Activated naive CD8-positive, alpha-beta T cell treated with anti-CD3 and anti-CD28 coated beads for 36 hours (primary cell): ENCODE results near the gene GPATCH1. TPM values are rescaled to one million over a fixed set of nuclear protein-coding genes. Genes with fewer than 3 reads are reported as not detected.
"Not testable (repeated sequence)": the region's sequence is repeated elsewhere in the genome, so short reads cannot be mapped to it uniquely, and the experiment has no call there.

Experiments used
- DNase-seq: peaks from one replicate; pipeline ENCODE4 v3.0.0; 2021
- H3K27ac Mint-ChIP-seq: one replicate; pipeline ENCODE4 v1.8.0; 2022; ENCODE audit warnings: mild to moderate bottlenecking, moderate library complexity, mixed read lengths
- H3K27me3 Mint-ChIP-seq: one replicate; pipeline ENCODE4 v1.8.0; 2022; ENCODE audit warnings: mild to moderate bottlenecking, mixed read lengths
- H3K36me3 Mint-ChIP-seq: one replicate; pipeline ENCODE4 v1.8.0; 2021; ENCODE audit warnings: mild to moderate bottlenecking, mixed read lengths
- H3K4me1 Mint-ChIP-seq: one replicate; pipeline ENCODE4 v1.8.0; 2021; ENCODE audit warnings: mixed read lengths
- H3K4me3 Mint-ChIP-seq: one replicate; pipeline ENCODE4 v1.8.0; 2022; ENCODE audit warnings: mild to moderate bottlenecking, moderate library complexity, mixed read lengths
- H3K9me3 Mint-ChIP-seq: one replicate; pipeline ENCODE4 v1.8.0; 2022; ENCODE audit warnings: mixed read lengths
- total RNA-seq, 2 experiments: library from RNA; stranded (reverse); gene quantifications; one replicate each; pipeline ENCODE4 v1.2.3, GENCODE V29; 2021

The GPATCH1 gene
- total RNA-seq, 2 experiments from 2014 or later, result 10.6 to 11.8 TPM

DNA sequence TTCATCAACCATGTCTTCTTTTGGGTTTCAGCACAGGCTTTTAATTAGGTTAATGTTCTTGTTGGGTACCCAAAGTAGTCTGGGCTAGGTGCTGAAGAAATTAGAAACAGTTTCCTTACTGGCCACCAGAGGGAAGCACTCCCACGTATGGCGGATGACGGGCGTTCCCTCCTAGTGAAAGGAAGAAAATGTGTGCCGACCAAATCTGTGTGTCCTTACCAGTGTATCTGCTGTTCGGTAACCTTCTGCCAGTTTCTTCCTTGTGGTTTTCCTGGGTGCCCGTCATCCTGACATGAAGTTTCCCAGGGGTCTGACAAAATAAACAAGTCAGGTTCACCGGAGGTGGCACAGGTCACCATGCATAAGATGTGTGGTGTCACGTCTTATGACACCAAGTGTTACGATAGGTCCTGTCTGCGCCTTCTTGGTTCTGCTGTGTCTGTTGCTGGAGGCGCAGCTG is 45.0 kb downstream of the GPATCH1 start:
- H3K36me3 Mint-ChIP-seq, result peaks cover 10% of the 10 kb centered on the region
- H3K4me1 Mint-ChIP-seq, result no peaks in the 10 kb centered on the region
- H3K27ac Mint-ChIP-seq, result no peak overlapping the region
- peak; percentile 34 for DNase-seq
- H3K9me3 Mint-ChIP-seq, result no peaks in the 10 kb centered on the region
- H3K4me3 Mint-ChIP-seq, result no peak overlapping the region
- H3K27me3 Mint-ChIP-seq, result no peaks in the 10 kb centered on the region

DNA sequence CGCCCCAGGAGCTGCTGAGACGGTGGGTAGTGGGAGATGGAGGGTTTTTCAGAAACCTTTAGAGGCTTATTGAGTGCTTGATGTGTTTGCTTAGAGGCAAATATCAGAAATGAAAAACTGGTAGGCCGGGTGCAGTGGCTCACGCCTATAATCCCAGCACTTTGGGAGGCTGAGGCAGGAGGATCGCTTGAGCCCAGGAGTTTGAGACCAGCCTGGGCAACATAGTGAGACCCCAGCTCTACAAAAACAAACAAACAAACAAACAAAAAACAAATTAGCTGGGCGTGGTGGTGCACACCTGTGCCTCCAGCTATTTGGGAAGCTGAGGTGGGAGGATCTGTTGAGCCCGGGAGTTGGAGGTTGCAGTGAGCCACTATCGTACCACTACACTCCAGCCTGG is 45.7 kb downstream of the GPATCH1 start:
- not testable (repeated sequence) for H3K9me3 Mint-ChIP-seq, DNase-seq, H3K4me1 Mint-ChIP-seq, H3K27ac Mint-ChIP-seq, H3K36me3 Mint-ChIP-seq, H3K27me3 Mint-ChIP-seq, H3K4me3 Mint-ChIP-seq

DNA sequence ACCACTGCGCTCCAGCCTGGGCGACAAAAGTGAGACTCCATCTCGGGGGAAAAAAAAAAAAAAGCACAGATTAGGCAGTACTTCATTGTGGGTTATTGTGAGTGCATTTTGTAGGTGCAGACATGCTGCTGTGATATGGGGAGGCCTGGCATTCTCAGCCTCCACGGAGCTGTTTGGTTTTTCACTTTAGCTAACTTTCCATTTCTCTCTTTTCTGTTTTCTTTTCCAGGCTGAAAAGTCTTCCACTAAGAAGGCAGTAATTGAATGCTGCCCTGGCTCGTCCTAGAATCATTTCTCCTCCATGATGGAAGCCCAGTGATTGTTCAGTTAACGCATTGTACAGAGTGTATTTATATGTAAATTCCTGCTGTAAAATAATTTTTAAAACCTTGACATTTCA is 48.9 kb downstream of the GPATCH1 start:
- DNase-seq, result no peak
- Mint-ChIP-seq H3K4me3 (no peak overlapping the region), H3K27me3 (no peaks in the 10 kb centered on the region), H3K36me3 (peaks cover 12% of the 10 kb centered on the region), H3K9me3 (no peaks in the 10 kb centered on the region), H3K4me1 (no peaks in the 10 kb centered on the region), H3K27ac (no peak overlapping the region)

DNA sequence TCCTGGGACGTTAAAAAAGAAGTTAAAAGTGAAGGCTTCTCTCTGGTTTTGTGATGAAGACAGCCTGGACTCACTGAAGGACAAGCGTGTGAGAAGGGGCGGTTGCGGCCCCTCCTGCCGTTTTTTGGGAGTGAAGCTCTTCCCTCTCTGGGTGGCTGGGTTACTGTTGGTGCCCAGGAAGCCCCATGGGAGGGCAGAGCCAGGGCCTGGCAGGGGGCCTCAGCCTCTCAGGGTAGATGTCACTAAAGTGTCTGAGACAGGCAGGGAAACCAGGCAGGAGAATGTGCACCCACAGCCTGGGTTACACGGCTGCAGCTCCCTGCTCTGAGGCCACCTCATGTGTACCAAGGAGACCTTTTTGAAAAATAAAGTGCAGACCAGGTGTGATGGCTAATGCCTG is 49.5 kb downstream of the GPATCH1 start:
- H3K9me3 Mint-ChIP-seq, result no peaks in the 10 kb centered on the region
- peaks cover 2% of the 10 kb centered on the region for H3K4me1 Mint-ChIP-seq
- no peak overlapping the region for H3K4me3 Mint-ChIP-seq
- H3K36me3 Mint-ChIP-seq, result peaks cover 10% of the 10 kb centered on the region
- H3K27me3 Mint-ChIP-seq, result no peaks in the 10 kb centered on the region
- no peak for DNase-seq
- H3K27ac Mint-ChIP-seq, result peak overlapping the region; percentile 58

DNA sequence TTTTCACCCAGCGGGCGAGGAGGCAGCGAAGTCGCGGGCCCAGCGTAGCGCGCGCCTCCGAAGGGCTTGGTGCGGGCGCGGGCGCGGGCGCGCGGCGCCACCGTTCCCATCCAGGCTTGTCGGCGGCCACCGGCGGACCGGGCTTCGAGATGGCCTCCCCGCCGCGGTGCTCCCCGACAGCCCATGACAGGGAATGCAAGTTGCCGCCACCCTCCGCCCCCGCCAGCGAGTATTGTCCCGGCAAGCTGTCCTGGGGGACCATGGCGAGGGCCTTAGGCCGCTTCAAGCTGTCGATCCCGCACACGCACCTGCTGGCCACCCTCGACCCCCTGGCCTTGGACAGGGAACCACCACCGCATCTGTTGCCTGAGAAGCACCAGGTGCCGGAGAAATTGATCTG is 51.0 kb downstream of the GPATCH1 start, which contains the start of gene WDR88:
WDR88 (plus strand) TSS at position 94 of the 400 bp plus-strand sequence; CDS start at position 150, 56 bp downstream.
- Mint-ChIP-seq H3K4me1 (peaks cover 2% of the 10 kb centered on the region), H3K27me3 (no peaks in the 10 kb centered on the region), H3K27ac (no peak within 1 kb of the TSS), H3K4me3 (no peak within 1 kb of the TSS), H3K9me3 (no peaks in the 10 kb centered on the region), H3K36me3 (peaks cover 8% of the 10 kb centered on the region)
- no peak for DNase-seq

DNA sequence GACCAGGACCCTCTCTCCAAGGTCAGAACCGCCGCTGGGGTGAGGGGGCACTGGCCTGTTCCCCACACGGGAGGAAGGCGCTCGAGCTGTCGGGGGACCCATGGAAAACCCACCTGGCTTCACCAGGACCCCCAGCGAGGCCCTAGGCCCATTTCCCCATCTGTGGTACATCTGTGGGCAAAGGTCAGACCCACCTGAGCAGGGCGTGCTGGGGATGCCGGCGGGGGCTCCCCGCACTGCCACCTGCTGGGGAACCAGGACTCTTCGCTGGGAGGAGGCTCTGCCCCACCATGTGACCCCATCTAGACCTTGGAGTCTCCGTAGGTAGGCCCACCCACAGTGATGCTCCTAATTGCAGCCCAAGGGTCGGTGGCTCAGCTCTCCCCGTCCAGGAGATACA is 51.4 kb downstream of the GPATCH1 start:
- Mint-ChIP-seq H3K36me3 (peaks cover 8% of the 10 kb centered on the region), H3K4me1 (peaks cover 2% of the 10 kb centered on the region), H3K27ac (no peak overlapping the region), H3K9me3 (no peaks in the 10 kb centered on the region), H3K4me3 (no peak overlapping the region), H3K27me3 (no peaks in the 10 kb centered on the region)
- no peak for DNase-seq

DNA sequence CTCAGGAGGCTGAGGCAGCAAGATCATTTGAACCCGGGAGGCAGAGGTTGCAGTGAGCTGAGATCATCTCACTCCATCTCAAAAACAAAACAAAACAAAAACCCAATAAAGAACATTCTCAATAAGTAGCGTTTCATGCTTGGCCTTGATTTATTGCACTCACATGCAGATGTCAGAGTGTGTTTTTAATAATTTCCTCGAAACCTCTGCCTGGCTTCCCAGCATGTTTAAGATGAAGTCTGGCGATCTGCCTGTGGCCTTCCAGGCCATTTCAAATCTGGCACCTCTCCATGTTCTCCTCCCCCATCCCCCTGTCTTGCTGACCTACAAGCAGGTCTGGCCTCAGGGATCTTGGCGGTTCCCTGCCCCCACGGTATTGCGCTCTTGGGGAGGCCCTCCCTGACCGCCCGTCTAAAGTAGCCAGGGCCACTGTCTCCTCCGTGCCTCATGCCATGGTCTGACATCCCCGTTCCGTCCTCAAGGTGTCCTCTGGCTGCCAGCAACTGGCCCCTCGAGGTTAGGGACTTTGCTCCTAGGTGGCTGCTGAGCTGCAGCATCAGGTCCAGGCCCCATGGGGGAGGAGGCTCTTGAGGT is 52.6 kb downstream of the GPATCH1 start:
- no peaks in the 10 kb centered on the region for H3K9me3 Mint-ChIP-seq
- no peak overlapping the region for H3K27ac Mint-ChIP-seq
- DNase-seq, result no peak
- H3K36me3 Mint-ChIP-seq, result peaks cover 6% of the 10 kb centered on the region
- H3K4me1 Mint-ChIP-seq, result peaks cover 2% of the 10 kb centered on the region
- H3K4me3 Mint-ChIP-seq, result peak overlapping the region; percentile 42
- no peaks in the 10 kb centered on the region for H3K27me3 Mint-ChIP-seq

DNA sequence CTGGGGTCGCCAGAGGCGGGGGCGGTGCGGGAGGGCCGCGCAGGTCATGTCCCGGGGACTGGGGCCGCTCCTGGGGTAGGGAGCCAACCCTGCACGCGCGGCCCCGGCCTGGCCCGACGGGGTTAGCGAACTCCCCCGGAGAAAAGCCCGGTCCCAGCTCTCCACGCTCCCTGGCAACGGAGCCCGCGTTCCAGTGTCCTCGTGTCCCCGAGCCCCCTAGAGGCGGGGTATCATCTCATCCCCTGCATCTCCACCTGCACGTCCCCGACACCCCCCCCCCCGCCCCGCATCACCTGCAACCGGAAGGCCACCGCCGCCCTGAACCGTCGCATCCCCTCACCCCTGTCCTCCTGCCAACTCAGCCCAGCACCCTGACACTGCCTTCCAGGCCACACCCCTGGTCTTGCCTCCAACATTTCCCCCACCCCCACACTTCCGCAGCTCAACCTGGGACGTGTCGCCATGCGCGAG is 53.6 kb downstream of the GPATCH1 start:
- H3K4me1 Mint-ChIP-seq, result peaks cover 2% of the 10 kb centered on the region
- H3K27ac Mint-ChIP-seq, result no peak overlapping the region
- DNase-seq, result peak; percentile 74
- no peaks in the 10 kb centered on the region for H3K27me3 Mint-ChIP-seq
- peak overlapping the region; percentile 73 for H3K4me3 Mint-ChIP-seq
- no peaks in the 10 kb centered on the region for H3K9me3 Mint-ChIP-seq
- peaks cover 6% of the 10 kb centered on the region for H3K36me3 Mint-ChIP-seq

DNA sequence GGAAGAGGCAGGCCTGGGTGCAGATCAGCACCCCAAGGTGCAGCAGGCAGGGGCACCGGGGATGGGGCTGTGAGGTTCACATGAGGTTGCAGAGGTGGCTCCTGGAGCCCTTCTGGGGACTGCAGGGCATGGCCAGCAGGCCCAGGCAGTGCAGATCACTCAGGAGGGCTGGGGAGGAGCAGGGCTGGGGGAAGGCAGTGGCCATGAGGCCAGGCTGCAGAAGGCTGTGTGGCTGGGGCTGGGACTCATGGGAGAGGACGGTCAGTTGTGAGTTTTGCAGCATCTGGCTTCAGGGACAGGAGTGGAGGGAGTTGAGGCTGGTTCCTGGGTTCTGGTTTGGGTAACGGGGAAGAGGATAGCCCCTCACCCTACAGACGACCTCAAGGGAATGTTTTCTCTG is 58.2 kb downstream of the GPATCH1 start:
- H3K27ac Mint-ChIP-seq, result no peak overlapping the region
- H3K36me3 Mint-ChIP-seq, result no peaks in the 10 kb centered on the region
- no peak overlapping the region for H3K4me3 Mint-ChIP-seq
- DNase-seq, result no peak
- no peaks in the 10 kb centered on the region for H3K9me3 Mint-ChIP-seq
- H3K4me1 Mint-ChIP-seq, result peaks cover 7% of the 10 kb centered on the region
- H3K27me3 Mint-ChIP-seq, result peaks cover 4% of the 10 kb centered on the region

DNA sequence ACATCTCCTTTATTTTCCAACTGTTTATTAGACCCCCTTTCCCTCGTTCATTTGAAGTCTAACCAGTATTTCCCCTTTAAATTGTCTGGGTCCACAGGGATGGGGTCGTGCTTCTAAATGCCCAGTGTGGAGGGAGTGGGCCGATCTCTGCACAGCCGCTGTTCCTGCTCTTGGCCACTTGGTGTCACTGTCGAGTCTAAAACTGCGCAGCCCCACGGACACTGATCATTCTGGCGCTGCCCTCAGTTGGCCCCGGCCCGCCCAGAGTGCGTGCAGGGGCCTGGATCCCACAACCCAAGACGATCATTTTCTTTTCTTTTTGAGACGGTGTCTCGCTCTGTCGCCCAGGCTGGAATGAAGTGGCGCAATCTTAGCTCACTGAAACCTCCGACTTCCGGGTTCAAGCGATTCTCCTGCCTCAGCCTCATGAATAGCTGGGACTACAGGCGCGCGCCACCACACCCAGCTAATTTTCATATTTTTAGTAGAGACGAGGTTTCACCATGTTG is 63.0 kb downstream of the GPATCH1 start:
- Mint-ChIP-seq H3K9me3 (no peaks in the 10 kb centered on the region), H3K4me1 (peaks cover 5% of the 10 kb centered on the region), H3K27ac (no peak overlapping the region)

DNA sequence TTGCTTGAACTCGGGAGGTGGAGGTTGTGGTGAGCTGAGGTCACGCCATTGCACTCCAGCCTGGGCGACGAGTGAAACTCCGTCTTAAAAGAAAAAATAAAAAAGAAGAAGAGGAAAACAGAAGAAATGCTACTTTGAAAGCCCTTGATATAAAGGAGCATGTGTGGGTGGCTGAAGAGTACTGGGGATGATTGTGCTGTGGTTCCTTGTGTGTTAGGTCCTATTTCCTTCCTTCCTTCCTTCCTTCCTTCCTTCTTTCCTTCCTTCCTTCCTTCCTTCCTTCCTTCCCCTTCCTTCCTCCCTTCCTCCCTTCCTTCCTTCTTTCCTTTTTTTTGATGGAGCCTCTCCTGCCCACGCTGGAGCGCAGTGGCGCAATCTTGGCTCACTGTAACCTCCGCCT is 65.2 kb downstream of the GPATCH1 start:
- no peak overlapping the region for H3K4me3 Mint-ChIP-seq
- H3K27ac Mint-ChIP-seq, result no peak overlapping the region
- no peaks in the 10 kb centered on the region for H3K9me3 Mint-ChIP-seq
- peaks cover 5% of the 10 kb centered on the region for H3K4me1 Mint-ChIP-seq
- peaks cover 4% of the 10 kb centered on the region for H3K27me3 Mint-ChIP-seq
- no peaks in the 10 kb centered on the region for H3K36me3 Mint-ChIP-seq
- DNase-seq, result no peak

More for the DNA sequence above, 63.0 kb downstream of the GPATCH1 start:
- H3K36me3 Mint-ChIP-seq, result no peaks in the 10 kb centered on the region
- DNase-seq, result peak; percentile 46
- peaks cover 4% of the 10 kb centered on the region for H3K27me3 Mint-ChIP-seq
- no peak overlapping the region for H3K4me3 Mint-ChIP-seq

DNA sequence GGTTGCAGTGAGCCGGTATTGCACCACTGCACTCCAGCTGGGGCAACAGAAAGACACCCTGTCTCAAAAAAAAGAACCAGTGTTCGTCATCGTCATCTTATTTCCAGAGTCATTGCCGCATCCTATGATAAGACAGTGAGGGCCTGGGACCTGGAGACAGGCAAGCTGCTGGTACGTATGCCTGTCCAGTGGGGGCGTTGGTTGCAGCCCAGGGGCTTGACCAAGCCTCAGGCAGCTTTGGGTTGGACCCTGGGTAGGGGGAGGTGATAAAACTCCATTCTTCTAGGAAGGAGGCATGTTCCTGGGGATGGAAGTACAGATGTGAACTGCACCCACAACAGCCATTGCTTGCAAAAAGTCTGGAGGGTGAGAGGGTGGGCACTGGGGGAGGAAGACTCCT is 66.6 kb downstream of the GPATCH1 start:
- H3K27ac Mint-ChIP-seq, result no peak overlapping the region
- no peaks in the 10 kb centered on the region for H3K36me3 Mint-ChIP-seq
- H3K4me1 Mint-ChIP-seq, result peaks cover 5% of the 10 kb centered on the region
- no peak for DNase-seq
- H3K27me3 Mint-ChIP-seq, result no peaks in the 10 kb centered on the region
- no peak overlapping the region for H3K4me3 Mint-ChIP-seq
- H3K9me3 Mint-ChIP-seq, result no peaks in the 10 kb centered on the region

DNA sequence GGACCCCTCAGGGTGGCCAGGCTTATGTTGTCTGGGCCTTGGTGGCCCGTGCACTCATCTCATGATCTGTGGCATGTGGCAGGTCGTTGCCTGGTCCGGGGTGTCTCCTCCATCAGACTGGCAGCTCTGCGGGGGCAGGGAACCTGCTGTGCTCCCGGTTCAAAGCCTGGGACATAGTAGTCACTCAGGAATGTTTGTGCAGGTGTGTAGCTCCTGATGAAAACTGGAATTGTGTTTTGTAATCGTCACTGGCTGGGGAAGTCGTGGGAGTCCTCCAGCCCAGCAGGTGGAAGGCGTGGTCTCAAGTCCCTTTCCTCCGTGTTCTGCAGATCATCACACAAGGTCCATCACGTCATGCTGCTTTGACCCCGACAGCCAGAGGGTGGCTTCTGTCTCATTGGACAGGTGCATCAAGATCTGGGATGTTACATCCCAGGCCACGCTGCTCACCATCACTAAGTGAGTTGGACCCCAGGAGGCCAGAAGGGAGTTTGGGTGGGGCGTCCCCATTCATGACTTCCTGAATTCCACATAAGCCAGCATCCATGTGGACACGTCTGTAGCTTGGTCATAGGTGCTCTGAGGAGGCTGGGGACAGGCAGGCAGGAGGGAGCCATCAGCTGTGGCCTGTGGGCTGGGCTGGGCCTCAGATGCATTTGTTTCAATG is 70.0 kb downstream of the GPATCH1 start:
- no peaks in the 10 kb centered on the region for H3K4me1 Mint-ChIP-seq
- DNase-seq, result no peak
- H3K9me3 Mint-ChIP-seq, result no peaks in the 10 kb centered on the region
- H3K36me3 Mint-ChIP-seq, result no peaks in the 10 kb centered on the region
- H3K4me3 Mint-ChIP-seq, result no peak overlapping the region
- no peaks in the 10 kb centered on the region for H3K27me3 Mint-ChIP-seq
- H3K27ac Mint-ChIP-seq, result no peak overlapping the region

DNA sequence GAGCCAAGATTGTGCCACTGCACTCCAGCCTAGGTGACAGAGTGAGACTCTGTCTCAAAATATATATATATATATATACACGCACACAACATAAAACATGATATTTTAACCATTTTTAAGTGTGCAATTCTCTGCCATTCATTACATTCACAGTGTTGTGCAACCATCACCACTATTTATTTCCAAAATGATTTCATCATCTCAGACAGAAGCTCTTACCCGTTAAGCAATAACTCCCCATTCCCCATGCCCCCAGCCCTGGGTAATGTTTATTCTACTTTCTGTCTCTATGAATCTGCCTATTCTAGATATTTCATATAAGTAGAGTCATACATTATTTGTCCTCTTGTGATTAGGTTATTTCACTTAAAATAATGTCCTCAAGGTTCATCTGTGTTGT is 71.2 kb downstream of the GPATCH1 start:
- H3K36me3 Mint-ChIP-seq, result no peaks in the 10 kb centered on the region
- H3K9me3 Mint-ChIP-seq, result no peaks in the 10 kb centered on the region
- H3K4me1 Mint-ChIP-seq, result no peaks in the 10 kb centered on the region
- no peaks in the 10 kb centered on the region for H3K27me3 Mint-ChIP-seq
- DNase-seq, result no peak
- no peak overlapping the region for H3K4me3 Mint-ChIP-seq
- H3K27ac Mint-ChIP-seq, result no peak overlapping the region

DNA sequence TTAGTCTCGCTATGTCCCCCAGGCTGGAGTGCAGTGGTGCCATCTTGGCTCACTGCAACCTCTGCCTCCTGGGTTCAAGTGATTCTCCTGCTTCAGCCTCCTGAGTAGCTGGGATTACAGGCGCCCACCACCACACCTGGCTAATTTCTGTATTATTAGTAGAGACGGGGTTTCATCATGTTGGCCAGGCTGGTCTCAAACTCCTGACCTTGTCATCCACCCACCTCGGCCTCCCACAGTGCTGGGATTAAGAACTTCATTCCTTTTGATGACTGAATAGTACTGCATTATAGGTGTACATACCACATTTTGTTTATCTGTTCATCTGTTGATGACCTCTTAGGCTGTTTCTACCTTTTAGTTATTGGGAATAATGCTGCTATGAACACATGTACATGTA is 71.6 kb downstream of the GPATCH1 start:
- not testable (repeated sequence) for H3K4me1 Mint-ChIP-seq, H3K9me3 Mint-ChIP-seq, DNase-seq, H3K4me3 Mint-ChIP-seq, H3K36me3 Mint-ChIP-seq, H3K27ac Mint-ChIP-seq, H3K27me3 Mint-ChIP-seq

DNA sequence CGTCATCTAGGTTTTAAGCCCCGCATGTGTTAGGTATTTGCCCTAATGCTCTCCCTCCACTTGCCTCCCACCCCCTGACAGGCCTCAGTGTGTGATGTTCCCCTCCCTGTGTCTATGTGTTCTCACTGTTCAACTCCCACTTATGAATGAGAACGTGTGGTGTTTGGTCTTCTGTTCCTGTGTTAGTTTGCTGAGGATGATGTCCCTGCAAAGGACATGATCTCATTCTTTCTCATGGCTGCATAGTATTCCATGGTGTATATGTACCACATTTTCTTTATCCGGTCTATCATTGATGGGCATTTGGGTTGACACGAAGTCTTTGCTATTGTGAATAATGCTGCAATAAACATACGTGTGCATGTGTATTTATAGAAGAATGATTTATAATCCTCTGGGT is 73.3 kb downstream of the GPATCH1 start:
- peaks cover 10% of the 10 kb centered on the region for H3K4me1 Mint-ChIP-seq
- H3K36me3 Mint-ChIP-seq, H3K27ac Mint-ChIP-seq, DNase-seq, H3K9me3 Mint-ChIP-seq, H3K4me3 Mint-ChIP-seq, H3K27me3 Mint-ChIP-seq: not testable (repeated sequence)
